Measurements from ENCODE around the gene MYL9.

GRCh38 chr20:36571564-36572504 lies 30.5 kb downstream of the MYL9 start:
- TF ChIP-seq CTCF (conservative IDR thresholded peaks at IDR 0.05 in 1 of 2, IDR thresholded peaks at IDR 0.05 in 1 of 2; ENCODE audit: low read depth in 1 of 2, low read length in 2 of 2) (no peak), EZH2 (IDR thresholded peaks at IDR 0.05; ENCODE audit: low read length, missing control alignments) (no peak)

Data from fibroblast of lung (primary cell).